Vein endothelial cell (primary cell): ENCODE results near the gene FZD10. TPM values are rescaled to one million over a fixed set of nuclear protein-coding genes. Genes with fewer than 3 reads are reported as not detected.

Experiments used
- total RNA-seq: library from RNA; depleted of rRNA; stranded (reverse); fragments of >200 nt; gene quantifications from 2 replicates; pipeline ENCODE4 v1.2.3, GENCODE V29; 2012

FZD10 gene
- not detected in 2 replicates for total RNA-seq

GRCh38 chr12:130162267-130162666, at the start of gene FZD10:
TSS of gene FZD10 (plus strand) at chr12:130162464. CDS start at chr12:130162943, 479 bp downstream.

Other genes starting within 250 kb of the FZD10 start
- not detected in 2 replicates for gene PIWIL1, start 175.4 kb downstream of the FZD10 start, total RNA-seq